ENCODE results near the gene PDCD1. TPM values are rescaled to one million over a fixed set of nuclear protein-coding genes. Genes with fewer than 3 reads are reported as not detected.
A peak's percentile ranks its signal among the peaks of the same experiment; 100 is the strongest.

PDCD1 gene
- total and polyA plus RNA-seq, 2 donors (not counting 1 experiment from before 2014, with no cell fraction given): not detected

DNA sequence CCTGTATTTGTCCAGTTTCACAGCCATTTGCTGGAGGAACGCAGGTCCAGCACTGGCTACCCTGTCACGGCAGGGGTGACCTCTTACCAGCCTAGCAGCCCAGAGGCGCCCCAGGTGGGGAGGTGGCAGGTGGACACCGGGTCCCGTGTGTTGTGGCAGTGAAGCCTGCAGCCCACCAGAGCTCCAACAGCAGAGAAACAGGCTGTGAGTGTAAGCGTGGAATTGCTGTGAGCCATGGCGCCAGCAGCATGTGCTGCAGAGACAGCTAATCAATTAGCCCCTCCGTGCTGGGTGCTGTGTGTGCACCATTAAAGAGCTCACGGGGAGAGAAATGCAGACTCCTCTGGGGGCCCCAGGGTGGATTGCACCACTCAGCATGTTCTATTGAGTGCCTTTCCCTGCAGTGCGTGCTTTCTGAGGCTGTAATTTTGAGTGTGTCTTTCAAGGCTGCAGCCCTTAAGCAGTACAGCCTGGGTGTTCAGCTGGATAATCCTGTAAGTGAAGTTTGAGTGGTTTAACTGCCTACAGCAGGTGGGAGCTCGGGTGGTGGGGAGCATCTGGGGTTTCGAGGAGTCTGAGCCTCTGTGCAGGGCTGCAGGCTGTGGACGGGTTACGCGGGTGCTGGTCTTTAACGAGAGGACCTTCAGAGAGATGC lies 26.7 kb upstream of the PDCD1 start:
- H3K4me2 ChIP-seq (ENCODE audit: extremely low read depth, insufficient read depth, low read length): no peak overlapping the region
- H3K79me2 ChIP-seq (ENCODE audit: control insufficient read depth, insufficient read depth, low read length): no peaks in the 10 kb centered on the region

DNA sequence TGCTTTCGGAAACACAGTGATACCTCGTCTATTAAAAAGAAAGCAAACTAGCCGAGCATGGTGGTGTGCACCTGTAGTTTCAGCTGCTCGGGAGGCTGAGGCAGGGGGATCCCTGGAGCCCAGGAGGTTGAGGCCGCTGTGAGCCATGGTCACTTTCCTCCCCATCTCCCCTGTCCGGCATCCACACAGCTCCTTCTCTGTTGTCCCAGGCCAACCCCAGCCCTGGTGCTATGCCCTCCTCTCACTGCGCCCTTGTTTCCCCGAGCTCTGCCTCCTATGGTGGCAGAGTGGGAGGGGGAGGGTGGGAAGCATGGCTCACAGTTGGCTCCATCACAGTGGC lies 26.2 kb upstream of the PDCD1 start:
- Histone ChIP-seq H3K9me3 (ENCODE audit: control insufficient read depth, insufficient read depth, low read depth, low read length) (no peaks in the 10 kb centered on the region), H3K79me2 (ENCODE audit: control insufficient read depth, insufficient read depth, low read length) (no peaks in the 10 kb centered on the region), H3K27ac (ENCODE audit: insufficient read depth, low read length) (no peak overlapping the region), H2AFZ (ENCODE audit: low read length) (no peak overlapping the region), H3K4me2 (ENCODE audit: extremely low read depth, insufficient read depth, low read length) (no peak overlapping the region), H3K9ac (ENCODE audit: insufficient read depth, low read length) (no peak overlapping the region), H4K20me1 (ENCODE audit: control insufficient read depth, extremely low read depth, insufficient read depth, low read length) (no peaks in the 10 kb centered on the region), H3K4me3 (replicated peaks in 1 of 4; ENCODE audit: control extremely low read depth in 1 of 4, insufficient read depth in 1 of 4, low read depth in 3 of 4, low read length in 4 of 4) (no peak overlapping the region), H3K27me3 (ENCODE audit: control insufficient read depth, insufficient read depth, low read length) (no peaks in the 10 kb centered on the region), H3K4me1 (ENCODE audit: control insufficient read depth, extremely low read depth, insufficient read depth, low read length) (peaks cover 13% of the 10 kb centered on the region), H3K36me3 (ENCODE audit: control insufficient read depth, insufficient read depth, low read length) (no peaks in the 10 kb centered on the region)
- no peak for DNase-seq (ENCODE audit: low read depth in 2 of 2)
- TF ChIP-seq, protein P1, sequence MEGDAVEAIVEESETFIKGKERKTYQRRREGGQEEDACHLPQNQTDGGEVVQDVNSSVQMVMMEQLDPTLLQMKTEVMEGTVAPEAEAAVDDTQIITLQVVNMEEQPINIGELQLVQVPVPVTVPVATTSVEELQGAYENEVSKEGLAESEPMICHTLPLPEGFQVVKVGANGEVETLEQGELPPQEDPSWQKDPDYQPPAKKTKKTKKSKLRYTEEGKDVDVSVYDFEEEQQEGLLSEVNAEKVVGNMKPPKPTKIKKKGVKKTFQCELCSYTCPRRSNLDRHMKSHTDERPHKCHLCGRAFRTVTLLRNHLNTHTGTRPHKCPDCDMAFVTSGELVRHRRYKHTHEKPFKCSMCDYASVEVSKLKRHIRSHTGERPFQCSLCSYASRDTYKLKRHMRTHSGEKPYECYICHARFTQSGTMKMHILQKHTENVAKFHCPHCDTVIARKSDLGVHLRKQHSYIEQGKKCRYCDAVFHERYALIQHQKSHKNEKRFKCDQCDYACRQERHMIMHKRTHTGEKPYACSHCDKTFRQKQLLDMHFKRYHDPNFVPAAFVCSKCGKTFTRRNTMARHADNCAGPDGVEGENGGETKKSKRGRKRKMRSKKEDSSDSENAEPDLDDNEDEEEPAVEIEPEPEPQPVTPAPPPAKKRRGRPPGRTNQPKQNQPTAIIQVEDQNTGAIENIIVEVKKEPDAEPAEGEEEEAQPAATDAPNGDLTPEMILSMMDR (conservative IDR thresholded peaks at IDR 0.05 in 1 of 2, IDR thresholded peaks at IDR 0.05 in 1 of 2; ENCODE audit: low read depth in 1 of 2, low read length in 2 of 2): no peak
- no peak for TF ChIP-seq EZH2 (IDR thresholded peaks at IDR 0.05; ENCODE audit: low read length, missing control alignments)

More for the DNA sequence above, 26.7 kb upstream of the PDCD1 start:
- TF ChIP-seq EZH2 (IDR thresholded peaks at IDR 0.05; ENCODE audit: low read length, missing control alignments): no peak
- TF ChIP-seq, protein P1 (conservative IDR thresholded peaks at IDR 0.05 in 1 of 2, IDR thresholded peaks at IDR 0.05 in 1 of 2; ENCODE audit: low read depth in 1 of 2, low read length in 2 of 2): no peak
- Histone ChIP-seq H4K20me1 (ENCODE audit: control insufficient read depth, extremely low read depth, insufficient read depth, low read length) (no peaks in the 10 kb centered on the region), H3K4me1 (ENCODE audit: control insufficient read depth, extremely low read depth, insufficient read depth, low read length) (peaks cover 13% of the 10 kb centered on the region), H3K27ac (ENCODE audit: insufficient read depth, low read length) (no peak overlapping the region), H3K9ac (ENCODE audit: insufficient read depth, low read length) (no peak overlapping the region), H2AFZ (ENCODE audit: low read length) (no peak overlapping the region), H3K36me3 (ENCODE audit: control insufficient read depth, insufficient read depth, low read length) (no peaks in the 10 kb centered on the region), H3K4me3 (replicated peaks in 1 of 4; ENCODE audit: control extremely low read depth in 1 of 4, insufficient read depth in 1 of 4, low read depth in 3 of 4, low read length in 4 of 4) (no peak overlapping the region), H3K27me3 (ENCODE audit: control insufficient read depth, insufficient read depth, low read length) (no peaks in the 10 kb centered on the region), H3K9me3 (ENCODE audit: control insufficient read depth, insufficient read depth, low read depth, low read length) (no peaks in the 10 kb centered on the region)
- no peak for DNase-seq (ENCODE audit: low read depth in 2 of 2)

DNA sequence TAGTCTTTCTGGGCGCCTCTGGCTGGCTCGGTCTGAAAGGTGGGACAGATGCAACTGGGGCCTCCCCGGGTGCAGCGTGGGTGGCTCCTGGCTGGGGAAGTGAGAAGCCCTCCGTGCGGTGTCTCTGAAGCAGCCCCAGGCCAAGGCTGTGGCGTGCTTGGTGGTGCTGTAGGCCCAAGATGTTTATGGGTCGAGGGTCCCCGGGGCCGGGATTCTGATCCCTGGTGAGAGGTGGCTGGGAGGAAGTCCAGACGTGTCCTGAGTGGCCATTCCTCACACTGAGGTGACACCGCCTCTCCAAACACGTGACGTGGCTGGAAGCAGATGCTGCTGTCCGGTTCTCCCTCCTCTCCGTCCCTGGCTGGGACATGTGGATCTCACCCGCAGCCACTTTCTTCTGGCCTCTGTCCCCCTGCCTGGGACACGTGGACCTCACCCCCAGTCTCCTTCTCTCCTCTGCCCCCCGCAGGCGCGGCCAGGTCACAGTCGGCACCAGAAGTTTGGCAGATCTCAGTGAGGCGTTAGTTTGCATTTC lies 23.5 kb upstream of the PDCD1 start:
- peak overlapping the region; percentile 19 to 73 (median 32) for H3K4me3 ChIP-seq (replicated peaks in 1 of 4; ENCODE audit: control extremely low read depth in 1 of 4, insufficient read depth in 1 of 4, low read depth in 3 of 4, low read length in 4 of 4)
- peak overlapping the region; percentile 90 for H3K4me2 ChIP-seq (ENCODE audit: extremely low read depth, insufficient read depth, low read length)
- H3K79me2 ChIP-seq (ENCODE audit: control insufficient read depth, insufficient read depth, low read length): no peaks in the 10 kb centered on the region
- no peaks in the 10 kb centered on the region for H4K20me1 ChIP-seq (ENCODE audit: control insufficient read depth, extremely low read depth, insufficient read depth, low read length)
- no peak overlapping the region for H3K9ac ChIP-seq (ENCODE audit: insufficient read depth, low read length)
- no peak overlapping the region for H3K27ac ChIP-seq (ENCODE audit: insufficient read depth, low read length)
- peak overlapping the region; percentile 5 for H2AFZ ChIP-seq (ENCODE audit: low read length)
- H3K36me3 ChIP-seq (ENCODE audit: control insufficient read depth, insufficient read depth, low read length): no peaks in the 10 kb centered on the region
- no peaks in the 10 kb centered on the region for H3K9me3 ChIP-seq (ENCODE audit: control insufficient read depth, insufficient read depth, low read depth, low read length)
- no peak for TF ChIP-seq EZH2 (IDR thresholded peaks at IDR 0.05; ENCODE audit: low read length, missing control alignments)
- TF ChIP-seq, protein P1 (conservative IDR thresholded peaks at IDR 0.05 in 1 of 2, IDR thresholded peaks at IDR 0.05 in 1 of 2; ENCODE audit: low read depth in 1 of 2, low read length in 2 of 2): peak in 1 of 2 donors; percentile 14
- peaks cover 13% of the 10 kb centered on the region for H3K4me1 ChIP-seq (ENCODE audit: control insufficient read depth, extremely low read depth, insufficient read depth, low read length)
- no peak for DNase-seq (ENCODE audit: low read depth in 2 of 2)
- no peaks in the 10 kb centered on the region for H3K27me3 ChIP-seq (ENCODE audit: control insufficient read depth, insufficient read depth, low read length)
